GM23338 (cell line): Measurements from ENCODE around the gene VDAC1. TPM values are rescaled to one million over a fixed set of nuclear protein-coding genes. Genes with fewer than 3 reads are reported as not detected.

ENCODE experiments used
- ATAC-seq: fragments of 200-7000 bp; cut with Tn5 transposase; 3 replicates; pipeline ENCODE4 v1.9.1; 2020
- DNase-seq: peaks from one replicate; pipeline ENCODE4 v3.0.0-alpha.2; 2015; ENCODE audit warnings: low spot score
- H2AFZ ChIP-seq: fragments of 200-600 bp; sonication (generic); 2 replicates; pipeline ENCODE4 v1.8.0; 2016; ENCODE audit warnings: antibody characterized with exemption, mild to moderate bottlenecking, moderate library complexity
- H3F3A ChIP-seq: fragments of 200-600 bp; sonication (generic); replicated peaks from 2 replicates; pipeline ENCODE4 v1.8.0; 2017; ENCODE audit warnings: antibody characterized with exemption, mixed run types, low read depth
- H3K27ac ChIP-seq: fragments of 200-600 bp; sonication (generic); 2 replicates; pipeline ENCODE4 v1.6.1; 2016; ENCODE audit warnings: low read depth
- H3K27me3 ChIP-seq: fragments of 200-600 bp; sonication (generic); 2 replicates; pipeline ENCODE4 v1.8.0; 2016; ENCODE audit warnings: mild to moderate bottlenecking, mixed run types, moderate library complexity; ENCODE audit not compliant: insufficient read depth
- H3K36me3 ChIP-seq: fragments of 200-600 bp; sonication (generic); 2 replicates; pipeline ENCODE4 v1.8.0; 2016; ENCODE audit warnings: mild to moderate bottlenecking; ENCODE audit not compliant: insufficient read depth
- H3K4me1 ChIP-seq: fragments of 200-600 bp; sonication (generic); 2 replicates; pipeline ENCODE4 v1.8.0; 2016; ENCODE audit warnings: mild to moderate bottlenecking, moderate library complexity; ENCODE audit not compliant: insufficient read depth
- H3K4me2 ChIP-seq: fragments of 200-600 bp; sonication (generic); 2 replicates; pipeline ENCODE4 v1.7.1; 2017; ENCODE audit warnings: mixed run types
- H3K4me3 ChIP-seq: fragments of 200-600 bp; sonication (generic); 2 replicates; pipeline ENCODE4 v1.6.1; 2016; ENCODE audit warnings: mixed run types
- H3K79me2 ChIP-seq: fragments of 200-600 bp; sonication (generic); replicated peaks from 2 replicates; pipeline ENCODE4 v1.8.0; 2017; ENCODE audit warnings: mild to moderate bottlenecking; ENCODE audit not compliant: insufficient read depth
- H3K9me2 ChIP-seq: fragments of 200-600 bp; sonication (generic); 2 replicates; pipeline ENCODE4 v1.8.0; 2017; ENCODE audit not compliant: insufficient read depth
- H4K20me1 ChIP-seq: fragments of 200-600 bp; sonication (generic); replicated peaks from 2 replicates; pipeline ENCODE4 v1.8.0; 2017; ENCODE audit warnings: mild to moderate bottlenecking; ENCODE audit not compliant: insufficient read depth
- H3K27ac Mint-ChIP-seq: 2 replicates; pipeline ENCODE4 v1.8.0; 2020; ENCODE audit warnings: inconsistent platforms, mild to moderate bottlenecking, moderate library complexity, mixed read lengths
- H3K27me3 Mint-ChIP-seq: 3 replicates; pipeline ENCODE4 v1.8.0; 2022; ENCODE audit warnings: low read depth, mild to moderate bottlenecking, moderate library complexity, mixed read lengths, inconsistent platforms; ENCODE audit not compliant: insufficient read depth, poor library complexity
- H3K36me3 Mint-ChIP-seq: 3 replicates; pipeline ENCODE4 v1.8.0; 2021; ENCODE audit warnings: low read depth, mild to moderate bottlenecking, inconsistent platforms, moderate library complexity, mixed read lengths
- H3K4me1 Mint-ChIP-seq: 3 replicates; pipeline ENCODE4 v1.8.0; 2020; ENCODE audit warnings: mild to moderate bottlenecking, inconsistent platforms, mixed read lengths
- H3K4me3 Mint-ChIP-seq: 3 replicates; pipeline ENCODE4 v1.8.0; 2021; ENCODE audit warnings: moderate library complexity, mild to moderate bottlenecking, inconsistent platforms, mixed read lengths
- H3K9me3 Mint-ChIP-seq: 3 replicates; pipeline ENCODE4 v1.8.0; 2020; ENCODE audit warnings: moderate library complexity, mild to moderate bottlenecking, inconsistent platforms, mixed read lengths
- EZH2 ChIP-seq: fragments of 200-600 bp; sonication (generic); IDR thresholded peaks from one replicate; pipeline ENCODE4 v1.8.0; 2017; ENCODE audit warnings: antibody characterized with exemption, mild to moderate bottlenecking, low read depth; ENCODE audit not compliant: unreplicated experiment
- EZH2phosphoT487 ChIP-seq: fragments of 200-600 bp; sonication (generic); IDR thresholded peaks from one replicate; pipeline ENCODE4 v1.8.1; 2018; ENCODE audit warnings: antibody characterized with exemption; ENCODE audit not compliant: unreplicated experiment
- JUNB ChIP-seq: IDR thresholded peaks from one replicate; pipeline ENCODE4 v1.6.1; 2016; ENCODE audit warnings: antibody characterized with exemption; ENCODE audit not compliant: unreplicated experiment
- NANOG ChIP-seq: IDR thresholded peaks from 2 replicates; pipeline ENCODE4 v1.6.1; 2016; ENCODE audit warnings: antibody characterized with exemption, borderline replicate concordance
- STAT1 ChIP-seq: IDR thresholded peaks from one replicate; pipeline ENCODE4 v1.6.1; 2016; ENCODE audit warnings: antibody characterized with exemption; ENCODE audit not compliant: unreplicated experiment
- ZNF114 ChIP-seq: fragments of 250-450 bp; sonication (Bioruptor Pico); IDR thresholded peaks from 2 replicates; pipeline ENCODE4 v1.5.0; 2020; ENCODE audit warnings: mild to moderate bottlenecking, moderate library complexity
- polyA plus RNA-seq: library from polyadenylated mRNA; unstranded; fragments of >200 nt; fragmentation: Nextera tagmentation; extraction: Ambion mirVana; gene quantifications from 2 replicates; pipeline ENCODE4 v1.2.1, GENCODE V29; 2016
- total RNA-seq: library from RNA; depleted of rRNA; stranded (reverse); fragments of >200 nt; shearing (Covaris generic); gene quantifications from 2 replicates; pipeline ENCODE4 v1.2.3, GENCODE V29; 2014
- TF ChIP-seq, protein P1 (sequence below): IDR thresholded peaks from one replicate; pipeline ENCODE4 v1.6.1; 2018; ENCODE audit warnings: antibody characterized with exemption; ENCODE audit not compliant: unreplicated experiment
- TF ChIP-seq, protein P2 (sequence below): IDR thresholded peaks from 2 replicates; pipeline ENCODE4 v1.6.1; 2016; ENCODE audit warnings: antibody characterized with exemption
- TF ChIP-seq, protein P3 (sequence below): fragments of 250-450 bp; sonication (Bioruptor Pico); IDR thresholded peaks from 2 replicates; pipeline ENCODE4 v1.5.0; 2020; ENCODE audit warnings: mild to moderate bottlenecking, moderate library complexity

Gene VDAC1
- total and polyA plus RNA-seq, 2 experiments from 2014 or later: 300 to 329 TPM

DNA sequence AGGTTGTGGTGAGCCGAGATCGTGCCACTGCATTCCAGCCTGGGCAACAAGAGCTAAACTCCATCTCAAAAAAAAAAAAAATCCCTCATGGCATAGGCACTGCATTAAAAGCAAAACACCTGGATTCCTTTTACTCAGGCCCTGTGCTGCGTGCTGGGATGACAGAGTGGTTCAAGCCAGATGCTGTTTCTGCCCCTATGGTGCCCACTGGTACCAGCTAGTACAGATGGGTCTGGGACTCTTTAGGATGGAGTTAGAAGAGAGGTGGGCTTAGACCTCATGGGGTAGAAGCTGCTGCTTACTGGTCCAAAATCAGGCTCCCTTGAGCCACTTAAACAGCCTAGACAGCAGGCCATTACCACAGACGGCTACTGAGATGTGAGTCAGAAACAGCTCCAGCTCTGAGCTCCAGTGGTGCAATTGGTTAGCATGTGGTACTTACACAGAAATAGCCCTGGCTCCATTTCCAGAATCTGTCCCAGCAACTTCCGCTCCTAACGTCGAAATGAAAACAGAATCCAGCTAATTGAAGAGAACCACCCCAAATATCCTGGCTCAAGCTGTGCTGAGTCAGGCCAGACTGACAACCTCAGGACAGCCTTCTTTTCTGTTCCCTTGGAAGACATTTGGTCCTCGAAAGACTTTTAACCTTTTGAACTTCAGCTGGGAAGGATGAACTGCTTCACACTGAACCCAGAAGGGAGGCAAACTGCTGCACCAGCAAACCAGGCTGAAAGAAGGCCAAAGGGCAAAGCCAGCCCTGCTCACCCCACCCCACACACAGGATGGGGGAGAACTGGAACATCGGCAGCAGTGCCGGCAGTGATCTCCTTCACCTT lies 51.8 kb downstream of the VDAC1 start:
- Histone ChIP-seq H3K36me3 (peaks cover 7% of the 10 kb centered on the region), H3K9me2 (no peaks in the 10 kb centered on the region; the same call in 1 of the 2 replicates), H3K4me1 (no peaks in the 10 kb centered on the region), H3K4me2 (no peak overlapping the region), H3K4me3 (no peak overlapping the region), H3K27me3 (no peaks in the 10 kb centered on the region), H2AFZ (no peak overlapping the region), H3K79me2 (no peaks in the 10 kb centered on the region), H3K27ac (no peak overlapping the region), H3F3A (no peaks in the 10 kb centered on the region), H4K20me1 (no peaks in the 10 kb centered on the region)
- H3K27me3 Mint-ChIP-seq: no peaks in the 10 kb centered on the region
- no peak overlapping the region for H3K27ac Mint-ChIP-seq
- TF ChIP-seq JUNB: no peak
- TF ChIP-seq, protein P1, sequence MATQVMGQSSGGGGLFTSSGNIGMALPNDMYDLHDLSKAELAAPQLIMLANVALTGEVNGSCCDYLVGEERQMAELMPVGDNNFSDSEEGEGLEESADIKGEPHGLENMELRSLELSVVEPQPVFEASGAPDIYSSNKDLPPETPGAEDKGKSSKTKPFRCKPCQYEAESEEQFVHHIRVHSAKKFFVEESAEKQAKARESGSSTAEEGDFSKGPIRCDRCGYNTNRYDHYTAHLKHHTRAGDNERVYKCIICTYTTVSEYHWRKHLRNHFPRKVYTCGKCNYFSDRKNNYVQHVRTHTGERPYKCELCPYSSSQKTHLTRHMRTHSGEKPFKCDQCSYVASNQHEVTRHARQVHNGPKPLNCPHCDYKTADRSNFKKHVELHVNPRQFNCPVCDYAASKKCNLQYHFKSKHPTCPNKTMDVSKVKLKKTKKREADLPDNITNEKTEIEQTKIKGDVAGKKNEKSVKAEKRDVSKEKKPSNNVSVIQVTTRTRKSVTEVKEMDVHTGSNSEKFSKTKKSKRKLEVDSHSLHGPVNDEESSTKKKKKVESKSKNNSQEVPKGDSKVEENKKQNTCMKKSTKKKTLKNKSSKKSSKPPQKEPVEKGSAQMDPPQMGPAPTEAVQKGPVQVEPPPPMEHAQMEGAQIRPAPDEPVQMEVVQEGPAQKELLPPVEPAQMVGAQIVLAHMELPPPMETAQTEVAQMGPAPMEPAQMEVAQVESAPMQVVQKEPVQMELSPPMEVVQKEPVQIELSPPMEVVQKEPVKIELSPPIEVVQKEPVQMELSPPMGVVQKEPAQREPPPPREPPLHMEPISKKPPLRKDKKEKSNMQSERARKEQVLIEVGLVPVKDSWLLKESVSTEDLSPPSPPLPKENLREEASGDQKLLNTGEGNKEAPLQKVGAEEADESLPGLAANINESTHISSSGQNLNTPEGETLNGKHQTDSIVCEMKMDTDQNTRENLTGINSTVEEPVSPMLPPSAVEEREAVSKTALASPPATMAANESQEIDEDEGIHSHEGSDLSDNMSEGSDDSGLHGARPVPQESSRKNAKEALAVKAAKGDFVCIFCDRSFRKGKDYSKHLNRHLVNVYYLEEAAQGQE: no peak
- TF ChIP-seq, protein P2, sequence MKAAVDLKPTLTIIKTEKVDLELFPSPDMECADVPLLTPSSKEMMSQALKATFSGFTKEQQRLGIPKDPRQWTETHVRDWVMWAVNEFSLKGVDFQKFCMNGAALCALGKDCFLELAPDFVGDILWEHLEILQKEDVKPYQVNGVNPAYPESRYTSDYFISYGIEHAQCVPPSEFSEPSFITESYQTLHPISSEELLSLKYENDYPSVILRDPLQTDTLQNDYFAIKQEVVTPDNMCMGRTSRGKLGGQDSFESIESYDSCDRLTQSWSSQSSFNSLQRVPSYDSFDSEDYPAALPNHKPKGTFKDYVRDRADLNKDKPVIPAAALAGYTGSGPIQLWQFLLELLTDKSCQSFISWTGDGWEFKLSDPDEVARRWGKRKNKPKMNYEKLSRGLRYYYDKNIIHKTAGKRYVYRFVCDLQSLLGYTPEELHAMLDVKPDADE: no peak
- no peak for TF ChIP-seq STAT1
- peaks cover 10% of the 10 kb centered on the region for H3K4me1 Mint-ChIP-seq
- ATAC-seq (peak; percentile 44; the same call in 2 of the 3 replicates), DNase-seq (no peak)
- peaks cover 14% of the 10 kb centered on the region for H3K36me3 Mint-ChIP-seq
- H3K9me3 Mint-ChIP-seq: no peaks in the 10 kb centered on the region
- no peak overlapping the region for H3K4me3 Mint-ChIP-seq

DNA sequence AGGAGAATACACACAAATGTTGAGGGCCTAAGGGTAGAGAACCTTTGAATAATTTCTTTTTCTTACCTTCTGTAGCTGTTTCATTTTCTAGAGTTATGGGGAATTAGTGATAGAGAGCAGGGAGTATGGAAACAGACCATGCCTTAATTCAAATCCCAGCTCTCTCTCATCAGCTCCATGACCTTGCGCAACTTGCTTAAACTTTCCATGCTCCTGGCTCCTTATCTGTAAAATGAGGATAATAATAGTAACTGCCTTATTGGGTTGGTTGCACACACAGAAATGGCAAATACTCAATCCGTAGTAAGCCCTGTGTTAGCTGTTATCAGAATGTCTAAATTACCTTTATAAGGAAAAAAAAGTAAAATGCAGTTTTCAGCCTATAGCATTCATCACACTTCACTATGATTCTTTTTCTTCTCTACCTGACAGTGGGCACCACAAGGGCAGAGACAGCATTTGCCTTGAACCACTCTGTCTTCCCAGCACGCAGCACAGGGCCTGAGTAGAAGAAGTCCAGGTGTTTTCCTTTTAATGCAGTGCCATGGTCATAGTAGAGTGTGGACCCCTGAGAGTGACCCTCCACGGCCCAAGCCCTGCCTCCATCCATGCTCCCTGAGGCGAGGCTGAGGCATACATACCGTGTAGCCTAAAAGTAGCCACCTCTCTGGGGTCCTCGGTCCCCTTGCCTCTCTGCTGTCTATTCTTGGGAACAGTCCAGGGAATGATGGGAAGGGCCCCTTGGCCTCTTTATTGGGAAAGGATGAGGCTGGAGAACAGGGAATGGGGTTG lies 53.8 kb downstream of the VDAC1 start:
- Mint-ChIP-seq H3K36me3 (peaks cover 9% of the 10 kb centered on the region; the same call in 2 of the 3 replicates), H3K27me3 (no peaks in the 10 kb centered on the region), H3K27ac (no peak overlapping the region), H3K4me3 (no peak overlapping the region), H3K9me3 (no peaks in the 10 kb centered on the region), H3K4me1 (peaks cover 10% of the 10 kb centered on the region)
- Histone ChIP-seq H3K27me3 (no peaks in the 10 kb centered on the region), H3K27ac (no peak overlapping the region), H3K4me1 (no peaks in the 10 kb centered on the region), H3K4me3 (no peak overlapping the region), H3K4me2 (no peak overlapping the region), H2AFZ (no peak overlapping the region), H3F3A (no peaks in the 10 kb centered on the region), H3K79me2 (no peaks in the 10 kb centered on the region), H4K20me1 (no peaks in the 10 kb centered on the region), H3K36me3 (no peaks in the 10 kb centered on the region), H3K9me2 (no peaks in the 10 kb centered on the region; the same call in 1 of the 2 replicates)
- DNase-seq: no peak
- ATAC-seq: no peak
- TF ChIP-seq ZNF114 (no peak), EZH2 (no peak), NANOG (no peak), EZH2phosphoT487 (no peak)
- TF ChIP-seq, protein P3, sequence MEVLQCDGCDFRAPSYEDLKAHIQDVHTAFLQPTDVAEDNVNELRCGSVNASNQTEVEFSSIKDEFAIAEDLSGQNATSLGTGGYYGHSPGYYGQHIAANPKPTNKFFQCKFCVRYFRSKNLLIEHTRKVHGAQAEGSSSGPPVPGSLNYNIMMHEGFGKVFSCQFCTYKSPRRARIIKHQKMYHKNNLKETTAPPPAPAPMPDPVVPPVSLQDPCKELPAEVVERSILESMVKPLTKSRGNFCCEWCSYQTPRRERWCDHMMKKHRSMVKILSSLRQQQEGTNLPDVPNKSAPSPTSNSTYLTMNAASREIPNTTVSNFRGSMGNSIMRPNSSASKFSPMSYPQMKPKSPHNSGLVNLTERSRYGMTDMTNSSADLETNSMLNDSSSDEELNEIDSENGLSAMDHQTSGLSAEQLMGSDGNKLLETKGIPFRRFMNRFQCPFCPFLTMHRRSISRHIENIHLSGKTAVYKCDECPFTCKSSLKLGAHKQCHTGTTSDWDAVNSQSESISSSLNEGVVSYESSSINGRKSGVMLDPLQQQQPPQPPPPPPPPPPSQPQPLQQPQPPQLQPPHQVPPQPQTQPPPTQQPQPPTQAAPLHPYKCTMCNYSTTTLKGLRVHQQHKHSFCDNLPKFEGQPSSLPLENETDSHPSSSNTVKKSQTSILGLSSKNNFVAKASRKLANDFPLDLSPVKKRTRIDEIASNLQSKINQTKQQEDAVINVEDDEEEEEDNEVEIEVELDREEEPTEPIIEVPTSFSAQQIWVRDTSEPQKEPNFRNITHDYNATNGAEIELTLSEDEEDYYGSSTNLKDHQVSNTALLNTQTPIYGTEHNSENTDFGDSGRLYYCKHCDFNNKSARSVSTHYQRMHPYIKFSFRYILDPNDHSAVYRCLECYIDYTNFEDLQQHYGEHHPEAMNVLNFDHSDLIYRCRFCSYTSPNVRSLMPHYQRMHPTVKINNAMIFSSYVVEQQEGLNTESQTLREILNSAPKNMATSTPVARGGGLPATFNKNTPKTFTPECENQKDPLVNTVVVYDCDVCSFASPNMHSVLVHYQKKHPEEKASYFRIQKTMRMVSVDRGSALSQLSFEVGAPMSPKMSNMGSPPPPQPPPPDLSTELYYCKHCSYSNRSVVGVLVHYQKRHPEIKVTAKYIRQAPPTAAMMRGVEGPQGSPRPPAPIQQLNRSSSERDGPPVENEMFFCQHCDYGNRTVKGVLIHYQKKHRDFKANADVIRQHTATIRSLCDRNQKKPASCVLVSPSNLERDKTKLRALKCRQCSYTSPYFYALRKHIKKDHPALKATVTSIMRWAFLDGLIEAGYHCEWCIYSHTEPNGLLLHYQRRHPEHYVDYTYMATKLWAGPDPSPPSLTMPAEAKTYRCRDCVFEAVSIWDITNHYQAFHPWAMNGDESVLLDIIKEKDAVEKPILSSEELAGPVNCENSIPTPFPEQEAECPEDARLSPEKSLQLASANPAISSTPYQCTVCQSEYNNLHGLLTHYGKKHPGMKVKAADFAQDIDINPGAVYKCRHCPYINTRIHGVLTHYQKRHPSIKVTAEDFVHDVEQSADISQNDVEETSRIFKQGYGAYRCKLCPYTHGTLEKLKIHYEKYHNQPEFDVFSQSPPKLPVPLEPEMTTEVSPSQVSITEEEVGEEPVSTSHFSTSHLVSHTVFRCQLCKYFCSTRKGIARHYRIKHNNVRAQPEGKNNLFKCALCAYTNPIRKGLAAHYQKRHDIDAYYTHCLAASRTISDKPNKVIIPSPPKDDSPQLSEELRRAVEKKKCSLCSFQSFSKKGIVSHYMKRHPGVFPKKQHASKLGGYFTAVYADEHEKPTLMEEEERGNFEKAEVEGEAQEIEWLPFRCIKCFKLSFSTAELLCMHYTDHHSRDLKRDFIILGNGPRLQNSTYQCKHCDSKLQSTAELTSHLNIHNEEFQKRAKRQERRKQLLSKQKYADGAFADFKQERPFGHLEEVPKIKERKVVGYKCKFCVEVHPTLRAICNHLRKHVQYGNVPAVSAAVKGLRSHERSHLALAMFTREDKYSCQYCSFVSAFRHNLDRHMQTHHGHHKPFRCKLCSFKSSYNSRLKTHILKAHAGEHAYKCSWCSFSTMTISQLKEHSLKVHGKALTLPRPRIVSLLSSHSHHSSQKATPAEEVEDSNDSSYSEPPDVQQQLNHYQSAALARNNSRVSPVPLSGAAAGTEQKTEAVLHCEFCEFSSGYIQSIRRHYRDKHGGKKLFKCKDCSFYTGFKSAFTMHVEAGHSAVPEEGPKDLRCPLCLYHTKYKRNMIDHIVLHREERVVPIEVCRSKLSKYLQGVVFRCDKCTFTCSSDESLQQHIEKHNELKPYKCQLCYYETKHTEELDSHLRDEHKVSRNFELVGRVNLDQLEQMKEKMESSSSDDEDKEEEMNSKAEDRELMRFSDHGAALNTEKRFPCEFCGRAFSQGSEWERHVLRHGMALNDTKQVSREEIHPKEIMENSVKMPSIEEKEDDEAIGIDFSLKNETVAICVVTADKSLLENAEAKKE: no peak
